CD4-positive, alpha-beta T cell (primary cell): ENCODE data around the gene CORIN. TPM values are rescaled to one million over a fixed set of nuclear protein-coding genes. Genes with fewer than 3 reads are reported as not detected.

ENCODE experiments used
- ATAC-seq: fragments of 200-7000 bp; cut with Tn5 transposase; one replicate; pipeline ENCODE4 v1.10.0; 2022; ENCODE audit warnings: mild to moderate bottlenecking; ENCODE audit not compliant: poor library complexity
- CTCF ChIA-PET: fragments of 350-600 bp; sonication (Branson Sonifier 250); formaldehyde crosslinking; loops from one replicate; lab custom pipeline; 2021; ENCODE audit warnings: antibody characterized with exemption, inconsistent platforms; lab: Charles Lee
- POLR2A ChIA-PET: fragments of 350-600 bp; sonication (Branson Sonifier 250); formaldehyde crosslinking; loops from one replicate; lab custom pipeline; 2021; ENCODE audit warnings: antibody characterized with exemption, inconsistent platforms; lab: Charles Lee
- DNase-seq, 14 experiments: peaks; one replicate each; pipeline ENCODE4 v3.0.0-alpha.2; 2013 to 2020; ENCODE audit warnings: mixed read lengths in 2 of 14
- H3K27ac ChIP-seq, 2 donors: one replicate each; pipeline versions ENCODE4 v1.5.1 to v1.7.0; 2013; ENCODE audit warnings: low read length in 2 of 2, low read depth in 1 of 2, mild to moderate bottlenecking in 1 of 2
- H3K27me3 ChIP-seq, 2 experiments: 1 replicate in 1 of 2; 2 replicates in 1 of 2; pipeline versions ENCODE4 v1.6.1 to v1.7.0; 2013; ENCODE audit warnings: low read length in 2 of 2, control low read depth in 1 of 2, mild to moderate bottlenecking in 1 of 2, moderate library complexity in 1 of 2; ENCODE audit not compliant: insufficient read depth in 2 of 2, control insufficient read depth in 1 of 2
- H3K36me3 ChIP-seq: one replicate; pipeline ENCODE4 v1.6.1; 2013; ENCODE audit warnings: low read length, control low read depth; ENCODE audit not compliant: insufficient read depth
- H3K4me1 ChIP-seq: one replicate; pipeline ENCODE4 v1.6.1; 2013; ENCODE audit warnings: low read length, control low read depth; ENCODE audit not compliant: insufficient read depth
- H3K4me3 ChIP-seq: one replicate; pipeline ENCODE4 v1.5.1; 2013; ENCODE audit warnings: mild to moderate bottlenecking, low read length, moderate library complexity
- H3K9me3 ChIP-seq, 2 experiments: 1 replicate in 1 of 2; 2 replicates in 1 of 2; pipeline versions ENCODE4 v1.6.1 to v1.7.0; 2013; ENCODE audit warnings: low read length in 2 of 2, mild to moderate bottlenecking in 2 of 2, control low read depth in 1 of 2, moderate library complexity in 1 of 2; ENCODE audit not compliant: control insufficient read depth in 1 of 2, insufficient read depth in 1 of 2
- H3K27ac Mint-ChIP-seq: one replicate; pipeline ENCODE4 v1.8.0; 2020; ENCODE audit warnings: mixed read lengths
- H3K27me3 Mint-ChIP-seq: one replicate; pipeline ENCODE4 v1.8.0; 2021; ENCODE audit warnings: mixed read lengths
- H3K36me3 Mint-ChIP-seq: one replicate; pipeline ENCODE4 v1.8.0; 2021; ENCODE audit warnings: low read depth, mixed read lengths
- H3K4me1 Mint-ChIP-seq: one replicate; pipeline ENCODE4 v1.8.0; 2021; ENCODE audit warnings: low read depth, mixed read lengths
- H3K4me3 Mint-ChIP-seq: one replicate; pipeline ENCODE4 v1.8.0; 2020; ENCODE audit warnings: mild to moderate bottlenecking, mixed read lengths
- H3K9me3 Mint-ChIP-seq: one replicate; pipeline ENCODE4 v1.8.0; 2020; ENCODE audit warnings: mixed read lengths
- CTCF ChIP-seq: fragments of 200-600 bp; IDR thresholded peaks from one replicate; pipeline ENCODE4 v1.8.0; 2022; ENCODE audit warnings: antibody characterized with exemption, mild to moderate bottlenecking
- intact Hi-C, 2 experiments: fragments of 100-400 bp; cut with DNase I in 1 of 2; cut with micrococcal nuclease in 1 of 2; formaldehyde crosslinking; loops; one replicate each; pipeline versions ENCODE4 v1.15.1 to v1.9.0; 2023 to 2025; cut with DNase I, micrococcal nuclease
- total RNA-seq, 174 experiments: library from RNA in 2 of 174; stranded (reverse) in 2 of 174; gene quantifications; one replicate each; pipeline ENCODE4 v1.2.3 and lab custom pipeline; 2021 to 2026

The CORIN gene
- total RNA-seq, 2 experiments from 2014 or later = 0.14 TPM; not detected in 1

- Mint-ChIP-seq H3K27ac (no peak overlapping the region), H3K4me3 (no peak overlapping the region), H3K27me3 (no peaks in the 10 kb centered on the region), H3K4me1 (no peaks in the 10 kb centered on the region), H3K9me3 (no peaks in the 10 kb centered on the region), H3K36me3 (peaks cover 57% of the 10 kb centered on the region)
- intact Hi-C loops = no loop called here
- Histone ChIP-seq H3K4me1 (no peaks in the 10 kb centered on the region), H3K27ac (no peak overlapping the region), H3K36me3 (peaks cover 3% of the 10 kb centered on the region), H3K27me3 (no peaks in the 10 kb centered on the region), H3K9me3 (no peaks in the 10 kb centered on the region), H3K4me3 (no peak overlapping the region)
- ChIA-PET POLR2A (no interaction called here), CTCF (no interaction called here)
- DNase-seq (no peak), ATAC-seq (no peak)
- no peak for TF ChIP-seq CTCF
Measured at GRCh38 chr4:47858006-47858405, 20.1 kb upstream of the CORIN start.

GRCh38 chr4:47856713-47857112 is 18.8 kb upstream of the CORIN start:
- H3K4me3 Mint-ChIP-seq = no peak overlapping the region
- no peak overlapping the region for H3K27ac ChIP-seq
- intact Hi-C loops = no loop called here
- no peaks in the 10 kb centered on the region for H3K4me1 ChIP-seq
- peaks cover 58% of the 10 kb centered on the region for H3K36me3 Mint-ChIP-seq
- no peak for ATAC-seq
- no peak for DNase-seq
- H3K9me3 Mint-ChIP-seq = no peaks in the 10 kb centered on the region
- peaks cover 4% of the 10 kb centered on the region for H3K36me3 ChIP-seq
- H3K4me1 Mint-ChIP-seq = no peaks in the 10 kb centered on the region
- H3K9me3 ChIP-seq = no peaks in the 10 kb centered on the region
- ChIA-PET POLR2A (no interaction called here), CTCF (interaction anchor here (1.1 kb wide), 1 partner anchor 12 kb away, joined by 3 read pairs; no protein-coding TSS in a partner anchor)
- TF ChIP-seq CTCF = no peak
- no peak overlapping the region for H3K27ac Mint-ChIP-seq
- H3K4me3 ChIP-seq = no peak overlapping the region
- H3K27me3 Mint-ChIP-seq = no peaks in the 10 kb centered on the region
- H3K27me3 ChIP-seq = no peaks in the 10 kb centered on the region

- Histone ChIP-seq H3K4me1 (no peaks in the 10 kb centered on the region), H3K4me3 (no peak overlapping the region), H3K27me3 (no peaks in the 10 kb centered on the region), H3K27ac (no peak overlapping the region), H3K36me3 (peaks cover 15% of the 10 kb centered on the region), H3K9me3 (no peaks in the 10 kb centered on the region)
- no peak for TF ChIP-seq CTCF
- Mint-ChIP-seq H3K9me3 (no peaks in the 10 kb centered on the region), H3K27ac (no peak overlapping the region), H3K27me3 (no peaks in the 10 kb centered on the region), H3K4me1 (no peaks in the 10 kb centered on the region), H3K4me3 (no peak overlapping the region), H3K36me3 (peaks cover 66% of the 10 kb centered on the region)
- DNase-seq (no peak), ATAC-seq (no peak)
- ChIA-PET POLR2A (no interaction called here), CTCF (no interaction called here)
- intact Hi-C loops = no loop called here
Measured at GRCh38 chr4:47855350-47855749, 17.5 kb upstream of the CORIN start.
